Measurements from ENCODE around the gene OSBPL9. TPM values are rescaled to one million over a fixed set of nuclear protein-coding genes. Genes with fewer than 3 reads are reported as not detected.

The OSBPL9 gene
- total and polyA plus RNA-seq, 2 experiments from 2014 or later, result 71.0 to 288 TPM

GRCh38 chr1:51663105-51663504 is 46.2 kb downstream of the OSBPL9 start:
- no peaks in the 10 kb centered on the region for H3K9me2 ChIP-seq (replicated peaks; ENCODE audit: insufficient read depth)
- peaks cover 45% of the 10 kb centered on the region for H3K79me2 ChIP-seq
- TF ChIP-seq, protein P1, sequence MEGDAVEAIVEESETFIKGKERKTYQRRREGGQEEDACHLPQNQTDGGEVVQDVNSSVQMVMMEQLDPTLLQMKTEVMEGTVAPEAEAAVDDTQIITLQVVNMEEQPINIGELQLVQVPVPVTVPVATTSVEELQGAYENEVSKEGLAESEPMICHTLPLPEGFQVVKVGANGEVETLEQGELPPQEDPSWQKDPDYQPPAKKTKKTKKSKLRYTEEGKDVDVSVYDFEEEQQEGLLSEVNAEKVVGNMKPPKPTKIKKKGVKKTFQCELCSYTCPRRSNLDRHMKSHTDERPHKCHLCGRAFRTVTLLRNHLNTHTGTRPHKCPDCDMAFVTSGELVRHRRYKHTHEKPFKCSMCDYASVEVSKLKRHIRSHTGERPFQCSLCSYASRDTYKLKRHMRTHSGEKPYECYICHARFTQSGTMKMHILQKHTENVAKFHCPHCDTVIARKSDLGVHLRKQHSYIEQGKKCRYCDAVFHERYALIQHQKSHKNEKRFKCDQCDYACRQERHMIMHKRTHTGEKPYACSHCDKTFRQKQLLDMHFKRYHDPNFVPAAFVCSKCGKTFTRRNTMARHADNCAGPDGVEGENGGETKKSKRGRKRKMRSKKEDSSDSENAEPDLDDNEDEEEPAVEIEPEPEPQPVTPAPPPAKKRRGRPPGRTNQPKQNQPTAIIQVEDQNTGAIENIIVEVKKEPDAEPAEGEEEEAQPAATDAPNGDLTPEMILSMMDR (IDR thresholded peaks at IDR 0.05; ENCODE audit: poor library complexity), result no peak
- TF ChIP-seq EZH2phosphoT487 (IDR thresholded peaks at IDR 0.05; ENCODE audit: low read depth, severe bottlenecking, unreplicated experiment) (no peak), EZH2 (IDR thresholded peaks at IDR 0.05; ENCODE audit: borderline replicate concordance) (no peak)
- H4K20me1 ChIP-seq (ENCODE audit: insufficient read depth, poor library complexity, severe bottlenecking), result no peaks in the 10 kb centered on the region
- H3K4me1 ChIP-seq (ENCODE audit: insufficient read depth), result peaks cover 6% of the 10 kb centered on the region
- DNase-seq (ENCODE audit: low spot score), result no peak
- no peak overlapping the region for H3K27ac ChIP-seq
- no peak overlapping the region for H3K4me2 ChIP-seq
- no peak overlapping the region for H2AFZ ChIP-seq
- WGBS (ENCODE audit: low lambda C conversion rate, missing lambda C conversion rate), result 57% methylated on average over 1 of the region's 1 CpG
- H3K27me3 ChIP-seq, result no peaks in the 10 kb centered on the region
- H3K36me3 ChIP-seq (replicated peaks; ENCODE audit: insufficient read depth, low read depth), result no peaks in the 10 kb centered on the region
- H3K4me3 ChIP-seq, result no peak overlapping the region
- H3K9me3 ChIP-seq (ENCODE audit: low read depth), result no peaks in the 10 kb centered on the region

DNA sequence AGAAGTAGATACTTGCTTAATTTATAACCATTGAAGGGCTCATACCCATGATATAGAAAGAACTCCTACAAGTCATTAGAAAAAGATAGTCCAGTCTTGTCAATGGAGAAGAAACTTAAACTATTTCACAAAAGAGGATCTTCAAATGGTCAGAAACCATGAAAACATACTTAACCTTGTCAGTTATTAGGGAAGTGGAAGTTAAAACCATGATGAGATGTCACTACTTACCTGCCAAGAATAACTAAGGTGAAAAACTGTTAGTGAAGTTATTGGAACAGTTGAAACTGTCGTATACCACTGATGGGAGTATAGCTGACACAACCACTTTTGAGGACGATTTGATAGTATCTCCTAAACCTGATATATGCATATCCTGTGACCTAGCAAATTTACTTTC is 46.8 kb downstream of the OSBPL9 start:
- H3K4me3 ChIP-seq, result no peak overlapping the region
- DNase-seq (ENCODE audit: low spot score), result no peak
- H3K9me3 ChIP-seq (ENCODE audit: low read depth), result no peaks in the 10 kb centered on the region
- H3K27ac ChIP-seq, result no peak overlapping the region
- no peaks in the 10 kb centered on the region for H4K20me1 ChIP-seq (ENCODE audit: insufficient read depth, poor library complexity, severe bottlenecking)
- peaks cover 6% of the 10 kb centered on the region for H3K4me1 ChIP-seq (ENCODE audit: insufficient read depth)
- no peak overlapping the region for H3K4me2 ChIP-seq
- H3K36me3 ChIP-seq (replicated peaks; ENCODE audit: insufficient read depth, low read depth), result no peaks in the 10 kb centered on the region
- no peak for TF ChIP-seq EZH2 (IDR thresholded peaks at IDR 0.05; ENCODE audit: borderline replicate concordance)
- TF ChIP-seq, protein P1 (IDR thresholded peaks at IDR 0.05; ENCODE audit: poor library complexity), result no peak
- TF ChIP-seq EZH2phosphoT487 (IDR thresholded peaks at IDR 0.05; ENCODE audit: low read depth, severe bottlenecking, unreplicated experiment), result no peak
- H3K9me2 ChIP-seq (replicated peaks; ENCODE audit: insufficient read depth), result no peaks in the 10 kb centered on the region
- H3K79me2 ChIP-seq, result peaks cover 51% of the 10 kb centered on the region
- no peaks in the 10 kb centered on the region for H3K27me3 ChIP-seq
- WGBS (ENCODE audit: low lambda C conversion rate, missing lambda C conversion rate), result 93% methylated on average over 2 of the region's 2 CpGs
- H2AFZ ChIP-seq, result no peak overlapping the region

DNA sequence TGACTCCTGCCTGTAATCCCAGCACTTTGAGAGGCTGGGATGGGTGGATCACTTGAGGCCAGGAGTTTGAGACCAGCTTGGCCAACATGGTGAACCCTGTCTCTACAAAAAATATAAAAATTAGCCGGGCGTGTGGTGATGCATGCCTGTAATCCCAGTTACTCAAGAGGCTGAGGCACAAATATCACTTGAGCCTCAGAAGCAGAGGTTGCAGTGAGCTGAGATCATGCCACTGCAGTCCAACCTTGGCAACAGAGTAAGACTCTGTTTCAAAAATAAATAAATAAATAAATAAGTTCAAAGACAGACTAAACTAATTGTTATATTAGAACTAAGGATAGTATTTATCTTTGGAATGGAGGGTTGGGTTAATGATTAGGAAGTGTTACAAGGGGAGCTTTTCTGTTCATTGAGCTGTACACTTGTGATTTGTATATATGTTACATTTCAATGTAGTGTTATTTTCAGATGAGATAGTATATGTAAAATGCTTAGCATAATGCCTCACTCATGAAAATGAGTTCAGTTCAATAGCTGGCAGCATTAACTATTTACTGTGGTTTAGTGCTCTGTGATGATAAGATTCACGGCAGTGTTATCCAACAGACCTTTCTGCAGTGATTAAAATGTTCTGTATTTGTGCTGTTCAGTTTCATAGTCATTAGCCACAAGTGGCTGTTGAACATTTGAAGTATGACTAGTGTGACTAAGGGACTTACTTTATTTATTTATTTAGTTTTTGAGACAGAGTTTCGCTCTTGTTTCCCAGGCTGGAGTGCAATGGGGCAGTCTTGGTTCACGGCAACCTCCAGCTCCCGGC is 47.7 kb downstream of the OSBPL9 start:
- 86% methylated on average over 6 of the region's 6 CpGs for WGBS (ENCODE audit: low lambda C conversion rate, missing lambda C conversion rate)
- Histone ChIP-seq H3K9me2 (replicated peaks; ENCODE audit: insufficient read depth) (no peaks in the 10 kb centered on the region), H3K27ac (peak overlapping the region; percentile 27), H3K4me1 (ENCODE audit: insufficient read depth) (peaks cover 6% of the 10 kb centered on the region), H3K9me3 (ENCODE audit: low read depth) (no peaks in the 10 kb centered on the region), H2AFZ (no peak overlapping the region), H3K79me2 (peaks cover 48% of the 10 kb centered on the region), H3K4me3 (no peak overlapping the region), H3K4me2 (no peak overlapping the region), H4K20me1 (ENCODE audit: insufficient read depth, poor library complexity, severe bottlenecking) (no peaks in the 10 kb centered on the region), H3K27me3 (no peaks in the 10 kb centered on the region), H3K36me3 (replicated peaks; ENCODE audit: insufficient read depth, low read depth) (no peaks in the 10 kb centered on the region)
- no peak for TF ChIP-seq EZH2 (IDR thresholded peaks at IDR 0.05; ENCODE audit: borderline replicate concordance)
- TF ChIP-seq, protein P1 (IDR thresholded peaks at IDR 0.05; ENCODE audit: poor library complexity), result no peak
- TF ChIP-seq EZH2phosphoT487 (IDR thresholded peaks at IDR 0.05; ENCODE audit: low read depth, severe bottlenecking, unreplicated experiment), result no peak
- no peak for DNase-seq (ENCODE audit: low spot score)
